IMR-90 (cell line): ENCODE results near the gene ARMH3. TPM values are rescaled to one million over a fixed set of nuclear protein-coding genes. Genes with fewer than 3 reads are reported as not detected.

ENCODE experiments used
- ATAC-seq: fragments of 200-7000 bp; cut with Tn5 transposase; 2 replicates; pipeline ENCODE4 v1.9.1; 2020; ENCODE audit warnings: low read depth, mild to moderate bottlenecking, moderate library complexity
- BruUV-seq: library from RNA; stranded (reverse); fragments of 400-500 nt; replicated peaks from 2 replicates; lab custom pipeline; 2021; lab: Mats Ljungman, UMichigan
- CTCF ChIA-PET: fragments of 300-600 bp; formaldehyde crosslinking; extraction: SDS; loops from one replicate; lab custom pipeline; 2021; ENCODE audit warnings: antibody characterized with exemption; lab: Yijun Ruan, JAX
- POLR2A ChIA-PET: fragments of 300-600 bp; sonication (Branson Sonifier 250); formaldehyde crosslinking; loops from one replicate; lab custom pipeline; 2022; ENCODE audit warnings: antibody characterized with exemption; ENCODE audit not compliant: unreplicated experiment; lab: Charles Lee
- DNase-seq: peaks from one replicate; pipeline ENCODE4 v3.0.0; 2013
- H2AFZ ChIP-seq: replicated peaks from 2 replicates; pipeline ENCODE3; 2013; ENCODE audit warnings: low read length, mild to moderate bottlenecking; ENCODE audit not compliant: poor library complexity
- H2AK5ac ChIP-seq: 2 replicates; pipeline ENCODE4 v1.6.1; 2013; ENCODE audit warnings: low read depth, low read length, inconsistent platforms
- H2AK9ac ChIP-seq: replicated peaks from 2 replicates; pipeline ENCODE3; 2013; ENCODE audit warnings: mild to moderate bottlenecking, low read depth, low read length, moderate library complexity; ENCODE audit not compliant: poor library complexity
- H2BK120ac ChIP-seq: 2 replicates; pipeline ENCODE4 v1.6.1; 2013; ENCODE audit warnings: low read depth, low read length, inconsistent platforms
- H2BK15ac ChIP-seq: 3 replicates; pipeline ENCODE4 v1.6.1; 2013; ENCODE audit warnings: low read depth, low read length, inconsistent platforms
- H2BK20ac ChIP-seq: 2 replicates; pipeline ENCODE4 v1.6.1; 2013; ENCODE audit warnings: low read depth, mild to moderate bottlenecking, inconsistent platforms, low read length, moderate library complexity
- H2BK5ac ChIP-seq: 2 replicates; pipeline ENCODE4 v1.6.1; 2013; ENCODE audit warnings: mild to moderate bottlenecking, low read depth, low read length, inconsistent platforms; ENCODE audit not compliant: poor library complexity, severe bottlenecking
- H3K14ac ChIP-seq: replicated peaks from 2 replicates; pipeline ENCODE4 v1.6.1; 2013; ENCODE audit warnings: low read depth, low read length, inconsistent platforms
- H3K18ac ChIP-seq: 2 replicates; pipeline ENCODE4 v1.6.1; 2013; ENCODE audit warnings: low read depth, low read length, control low read depth
- H3K23ac ChIP-seq: 2 replicates; pipeline ENCODE4 v1.6.1; 2013; ENCODE audit warnings: low read depth, low read length, inconsistent platforms
- H3K27ac ChIP-seq: 2 replicates; pipeline ENCODE4 v1.5.1; 2013; ENCODE audit warnings: mild to moderate bottlenecking, control low read depth, low read length; ENCODE audit not compliant: insufficient read depth
- H3K27me3 ChIP-seq: 2 replicates; pipeline ENCODE4 v1.6.1; 2013; ENCODE audit warnings: low read length; ENCODE audit not compliant: control insufficient read depth, insufficient read depth
- H3K36me3 ChIP-seq: 2 replicates; pipeline ENCODE4 v1.6.1; 2013; ENCODE audit warnings: low read length, mixed read lengths; ENCODE audit not compliant: control insufficient read depth, insufficient read depth
- H3K4ac ChIP-seq: 2 replicates; pipeline ENCODE4 v1.6.1; 2013; ENCODE audit warnings: low read depth, low read length, inconsistent platforms
- H3K4me1 ChIP-seq: 2 replicates; pipeline ENCODE4 v1.6.1; 2013; ENCODE audit warnings: low read length, mixed read lengths; ENCODE audit not compliant: control insufficient read depth, insufficient read depth
- H3K4me2 ChIP-seq: 2 replicates; pipeline ENCODE4 v1.6.1; 2013; ENCODE audit warnings: low read depth, mild to moderate bottlenecking, control low read depth, low read length, moderate library complexity
- H3K4me3 ChIP-seq: 2 replicates; pipeline ENCODE4 v1.5.1; 2013; ENCODE audit warnings: low read depth, mild to moderate bottlenecking, control low read depth, low read length, moderate library complexity; ENCODE audit not compliant: insufficient read depth
- H3K56ac ChIP-seq: 2 replicates; pipeline ENCODE4 v1.6.1; 2013; ENCODE audit warnings: low read length, inconsistent platforms; ENCODE audit not compliant: insufficient read depth; ENCODE audit errors: extremely low read depth
- H3K79me1 ChIP-seq, 2 experiments: 2 replicates each; pipeline ENCODE4 v1.6.1; 2013; ENCODE audit warnings: low read length in 2 of 2, inconsistent platforms in 1 of 2, low read depth in 1 of 2
- H3K9ac ChIP-seq: 2 replicates; pipeline ENCODE4 v1.6.1; 2013; ENCODE audit warnings: low read depth, low read length, control low read depth
- H3K9me1 ChIP-seq: 2 replicates; pipeline ENCODE4 v1.6.1; 2013; ENCODE audit warnings: low read length, inconsistent platforms; ENCODE audit not compliant: insufficient read depth
- H3K9me3 ChIP-seq: 2 replicates; pipeline ENCODE4 v1.6.1; 2013; ENCODE audit warnings: low read length; ENCODE audit not compliant: control insufficient read depth, insufficient read depth
- H4K20me1 ChIP-seq: 2 replicates; pipeline ENCODE4 v1.6.1; 2013; ENCODE audit warnings: low read length, inconsistent platforms; ENCODE audit not compliant: insufficient read depth
- H4K5ac ChIP-seq: 2 replicates; pipeline ENCODE4 v1.6.1; 2013; ENCODE audit warnings: mild to moderate bottlenecking, low read depth, low read length, control low read depth
- H4K8ac ChIP-seq, 2 experiments: 2 replicates each; pipeline ENCODE4 v1.6.1; 2013; ENCODE audit warnings: low read depth in 2 of 2, low read length in 2 of 2, control low read depth in 1 of 2, inconsistent platforms in 1 of 2
- H4K91ac ChIP-seq: 2 replicates; pipeline ENCODE4 v1.6.1; 2013; ENCODE audit warnings: low read depth, low read length, inconsistent platforms; ENCODE audit not compliant: insufficient read depth
- CEBPB ChIP-seq: IDR thresholded peaks from 2 replicates; pipeline ENCODE4 v1.6.1; 2012; ENCODE audit warnings: low read depth, low read length, improper control_type of control experiment
- CHD1 ChIP-seq: IDR thresholded peaks from 2 replicates; pipeline ENCODE4 v1.6.1; 2012; ENCODE audit warnings: low read depth, low read length, improper control_type of control experiment
- CTCF ChIP-seq: conservative IDR thresholded peaks from 2 replicates; pipeline ENCODE4 v1.5.1; 2012; ENCODE audit warnings: mild to moderate bottlenecking, low read depth, low read length, improper control_type of control experiment
- ELK1 ChIP-seq: fragments of 150-350 bp; IDR thresholded peaks from 2 replicates; pipeline ENCODE4 v1.6.1; 2016; ENCODE audit warnings: low read depth, mild to moderate bottlenecking, low read length, moderate library complexity, borderline replicate concordance
- FOS ChIP-seq: fragments of 150-350 bp; IDR thresholded peaks from 2 replicates; pipeline ENCODE4 v1.6.1; 2016; ENCODE audit warnings: low read depth, low read length
- MAFK ChIP-seq: IDR thresholded peaks from 2 replicates; pipeline ENCODE4 v1.6.1; 2012; ENCODE audit warnings: low read depth, low read length, improper control_type of control experiment
- MAZ ChIP-seq: IDR thresholded peaks from 2 replicates; pipeline ENCODE4 v1.6.1; 2012; ENCODE audit warnings: low read depth, mild to moderate bottlenecking, low read length, improper control_type of control experiment, moderate library complexity, borderline replicate concordance
- MXI1 ChIP-seq: IDR thresholded peaks from 2 replicates; pipeline ENCODE4 v1.6.1; 2012; ENCODE audit warnings: low read depth, mild to moderate bottlenecking, low read length, moderate library complexity, borderline replicate concordance
- NFE2L2 ChIP-seq: fragments of 150-350 bp; IDR thresholded peaks from 2 replicates; pipeline ENCODE4 v1.6.1; 2016; ENCODE audit warnings: low read depth, mild to moderate bottlenecking, low read length
- POLR2A ChIP-seq: IDR thresholded peaks from 2 replicates; pipeline ENCODE4 v1.6.1; 2012; ENCODE audit warnings: mild to moderate bottlenecking, low read depth, low read length
- RAD21 ChIP-seq: IDR thresholded peaks from 2 replicates; pipeline ENCODE4 v1.6.1; 2012; ENCODE audit warnings: low read length, improper control_type of control experiment
- RCOR1 ChIP-seq: IDR thresholded peaks from 2 replicates; pipeline ENCODE4 v1.6.1; 2012; ENCODE audit warnings: mild to moderate bottlenecking, low read length, improper control_type of control experiment; ENCODE audit not compliant: insufficient replicate concordance
- RFX5 ChIP-seq: IDR thresholded peaks from 2 replicates; pipeline ENCODE4 v1.8.0; 2012; ENCODE audit warnings: low read depth, mild to moderate bottlenecking, low read length, moderate library complexity
- SMC3 ChIP-seq: fragments of 150-350 bp; IDR thresholded peaks from 2 replicates; pipeline ENCODE4 v1.6.1; 2016; ENCODE audit warnings: low read depth, mild to moderate bottlenecking, antibody characterized with exemption, low read length, moderate library complexity
- WGBS, 2 experiments: methylation state at CpG; one replicate each; pipeline versions ENCODE4 v1.1.5 to v1.1.7; 2013; ENCODE audit warnings: missing lambda C conversion rate in 2 of 2; ENCODE audit not compliant: insufficient read length in 1 of 2; ENCODE audit errors: extremely low coverage in 2 of 2; 5-methylcytosine and 5-hydroxymethylcytosine counted together
- dilution Hi-C: fragments of 300-500 bp; cut with HindIII; formaldehyde crosslinking; loops from one replicate; pipeline ENCODE4 v1.14.3; 2018; ENCODE audit warnings: low sequenced_read_pairs; ENCODE audit not compliant: unreplicated experiment
- in situ Hi-C: fragments of 300-500 bp; cut with MboI; formaldehyde crosslinking; loops from 3 replicates; pipeline ENCODE4 v1.14.3; 2019; ENCODE audit warnings: low sequenced_read_pairs, inconsistent platforms, mixed read lengths
- intact Hi-C: fragments of 100-400 bp; cut with micrococcal nuclease; formaldehyde crosslinking; loops from 2 replicates; pipeline ENCODE4 v1.10.0; 2022
- polyA plus RNA-seq, 3 experiments: library from polyadenylated mRNA; depleted of rRNA; stranded (reverse); fragments of >200 nt; gene quantifications; 2 replicates each; pipeline ENCODE4 v1.2.3, GENCODE V29; 2012; ENCODE audit warnings: low replicate concordance in 1 of 3
- total RNA-seq: library from RNA; depleted of rRNA; stranded (reverse); fragments of >200 nt; gene quantifications from 2 replicates; pipeline ENCODE4 v1.2.3, GENCODE V29; 2012
- TF ChIP-seq, protein P1 (sequence below): fragments of 150-350 bp; IDR thresholded peaks from 2 replicates; pipeline ENCODE4 v1.6.1; 2017; ENCODE audit warnings: mild to moderate bottlenecking, antibody characterized with exemption, low read length, low read depth

Gene ARMH3
- total and polyA plus RNA-seq, 2 of the 4 experiments (the other 2 are of a cell fraction): 12.1 to 13.1 TPM

DNA sequence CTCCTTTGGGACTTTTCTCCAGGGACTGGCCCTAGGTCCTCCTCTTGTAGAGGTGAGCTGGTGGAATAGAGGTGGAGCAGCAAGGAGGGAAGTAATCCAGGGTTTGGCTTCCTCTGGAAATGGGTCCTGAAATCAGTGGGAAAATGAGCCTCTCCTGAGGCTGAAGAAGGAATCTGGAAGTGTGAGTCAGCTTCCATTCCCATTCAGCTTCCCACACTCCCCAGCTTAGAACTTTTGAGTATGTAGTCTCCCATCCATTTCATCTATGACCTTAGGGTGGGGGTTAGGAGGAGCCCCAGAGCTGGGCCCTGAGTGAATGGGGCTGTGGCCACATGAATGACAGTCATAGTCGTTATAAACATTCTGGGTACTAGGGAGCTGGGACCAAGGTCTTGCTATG, 46.4 kb upstream of the ARMH3 start:
- DNase-seq (no peak), ATAC-seq (no peak; the same call in 1 of the 2 replicates)
- H2AK9ac ChIP-seq: no peak overlapping the region
- H2BK5ac ChIP-seq: no peak overlapping the region
- H3K27me3 ChIP-seq: no peaks in the 10 kb centered on the region
- ChIA-PET POLR2A (interaction anchor here (0.6 kb wide), 1 partner anchor 410 kb away, joined by 12 read pairs; no protein-coding TSS in a partner anchor), CTCF (interaction anchor here (0.7 kb wide), 1 partner anchor 28 kb away, joined by 3 read pairs; no protein-coding TSS in a partner anchor)
- H3K36me3 ChIP-seq: peaks cover 40% of the 10 kb centered on the region
- no TSS peak for BruUV-seq
- peaks cover 23% of the 10 kb centered on the region for H3K9me1 ChIP-seq
- H3K4ac ChIP-seq: no peak overlapping the region
- H2AK5ac ChIP-seq: no peak overlapping the region
- no peak overlapping the region for H3K9ac ChIP-seq
- in situ Hi-C loops: no loop called here
- H3K27ac ChIP-seq: no peak overlapping the region
- dilution Hi-C loops: no loop called here
- H3K9me3 ChIP-seq: no peaks in the 10 kb centered on the region
- no peak overlapping the region for H3K14ac ChIP-seq
- H2BK20ac ChIP-seq: no peak overlapping the region
- H4K5ac ChIP-seq: no peak overlapping the region
- TF ChIP-seq RFX5: no peak
- no peak for TF ChIP-seq RCOR1
- TF ChIP-seq CEBPB: no peak
- TF ChIP-seq MAZ: no peak
- TF ChIP-seq RAD21: no peak
- no peak for TF ChIP-seq SMC3
- no peak for TF ChIP-seq FOS
- TF ChIP-seq, protein P1, sequence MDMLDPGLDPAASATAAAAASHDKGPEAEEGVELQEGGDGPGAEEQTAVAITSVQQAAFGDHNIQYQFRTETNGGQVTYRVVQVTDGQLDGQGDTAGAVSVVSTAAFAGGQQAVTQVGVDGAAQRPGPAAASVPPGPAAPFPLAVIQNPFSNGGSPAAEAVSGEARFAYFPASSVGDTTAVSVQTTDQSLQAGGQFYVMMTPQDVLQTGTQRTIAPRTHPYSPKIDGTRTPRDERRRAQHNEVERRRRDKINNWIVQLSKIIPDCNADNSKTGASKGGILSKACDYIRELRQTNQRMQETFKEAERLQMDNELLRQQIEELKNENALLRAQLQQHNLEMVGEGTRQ: no peak
- TF ChIP-seq MAFK: no peak
- no peak for TF ChIP-seq CHD1
- no peak for TF ChIP-seq NFE2L2
- TF ChIP-seq POLR2A: no peak
- no peak for TF ChIP-seq CTCF
- no peak for TF ChIP-seq MXI1
- TF ChIP-seq ELK1: no peak
- no CpG with 5 or more reads among the region's 1 CpG for WGBS, 2 experiments
- H4K91ac ChIP-seq: no peak overlapping the region
- no peak overlapping the region for H3K4me3 ChIP-seq
- H2BK15ac ChIP-seq: no peak overlapping the region
- peaks cover 25% of the 10 kb centered on the region; the same call in 1 of the 2 replicates for H4K20me1 ChIP-seq
- no peak overlapping the region for H3K18ac ChIP-seq
- H4K8ac ChIP-seq: no peak overlapping the region
- H3K23ac ChIP-seq: no peak overlapping the region
- no peaks in the 10 kb centered on the region for H3K4me1 ChIP-seq
- H3K79me1 ChIP-seq: peaks cover 6 to 26% of the 10 kb centered on the region in 2 experiments; a peak in 3 of 4 replicates
- H3K56ac ChIP-seq: no peak overlapping the region
- intact Hi-C loops: no loop called here
- H2AFZ ChIP-seq: no peak overlapping the region
- no peak overlapping the region for H3K4me2 ChIP-seq
- H2BK120ac ChIP-seq: no peak overlapping the region
